IMR-90 (cell line): Measurements from ENCODE around the gene TSEN54.

Source experiments
- BHLHE40 ChIP-seq: fragments of 150-350 bp; IDR thresholded peaks from 2 replicates; pipeline ENCODE4 v1.6.1; 2016; ENCODE audit warnings: mild to moderate bottlenecking, low read depth, low read length
- CEBPB ChIP-seq: IDR thresholded peaks from 2 replicates; pipeline ENCODE4 v1.6.1; 2012; ENCODE audit warnings: low read depth, low read length, improper control_type of control experiment
- CHD1 ChIP-seq: IDR thresholded peaks from 2 replicates; pipeline ENCODE4 v1.6.1; 2012; ENCODE audit warnings: low read depth, low read length, improper control_type of control experiment
- MAFK ChIP-seq: IDR thresholded peaks from 2 replicates; pipeline ENCODE4 v1.6.1; 2012; ENCODE audit warnings: low read depth, low read length, improper control_type of control experiment
- MAZ ChIP-seq: IDR thresholded peaks from 2 replicates; pipeline ENCODE4 v1.6.1; 2012; ENCODE audit warnings: low read depth, mild to moderate bottlenecking, low read length, improper control_type of control experiment, moderate library complexity, borderline replicate concordance
- POLR2A ChIP-seq: IDR thresholded peaks from 2 replicates; pipeline ENCODE4 v1.6.1; 2012; ENCODE audit warnings: mild to moderate bottlenecking, low read depth, low read length
- RAD21 ChIP-seq: IDR thresholded peaks from 2 replicates; pipeline ENCODE4 v1.6.1; 2012; ENCODE audit warnings: low read length, improper control_type of control experiment
- RFX5 ChIP-seq: IDR thresholded peaks from 2 replicates; pipeline ENCODE4 v1.8.0; 2012; ENCODE audit warnings: low read depth, mild to moderate bottlenecking, low read length, moderate library complexity
- SMC3 ChIP-seq: fragments of 150-350 bp; IDR thresholded peaks from 2 replicates; pipeline ENCODE4 v1.6.1; 2016; ENCODE audit warnings: low read depth, mild to moderate bottlenecking, antibody characterized with exemption, low read length, moderate library complexity
- TF ChIP-seq, protein P1 (sequence below): conservative IDR thresholded peaks from 2 replicates; pipeline ENCODE4 v1.5.1; 2012; ENCODE audit warnings: mild to moderate bottlenecking, low read depth, low read length, improper control_type of control experiment
- TF ChIP-seq, protein P2 (sequence below): fragments of 150-350 bp; IDR thresholded peaks from 2 replicates; pipeline ENCODE4 v1.6.1; 2017; ENCODE audit warnings: mild to moderate bottlenecking, antibody characterized with exemption, low read length, low read depth

DNA sequence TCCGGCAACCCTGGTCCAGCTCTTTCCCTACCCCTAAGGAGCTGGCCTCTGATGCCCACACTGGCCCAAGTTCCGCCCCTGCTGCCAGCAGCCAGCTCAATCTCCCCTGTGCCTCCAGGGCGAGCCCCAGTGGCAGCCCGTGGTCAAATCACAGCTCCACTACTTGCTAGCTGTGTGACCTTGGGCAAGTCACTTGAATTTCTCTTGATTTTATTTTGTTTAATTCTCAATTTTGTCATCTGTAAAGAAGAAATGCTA lies 11.2 kb upstream of the TSEN54 start:
- TF ChIP-seq, protein P1, sequence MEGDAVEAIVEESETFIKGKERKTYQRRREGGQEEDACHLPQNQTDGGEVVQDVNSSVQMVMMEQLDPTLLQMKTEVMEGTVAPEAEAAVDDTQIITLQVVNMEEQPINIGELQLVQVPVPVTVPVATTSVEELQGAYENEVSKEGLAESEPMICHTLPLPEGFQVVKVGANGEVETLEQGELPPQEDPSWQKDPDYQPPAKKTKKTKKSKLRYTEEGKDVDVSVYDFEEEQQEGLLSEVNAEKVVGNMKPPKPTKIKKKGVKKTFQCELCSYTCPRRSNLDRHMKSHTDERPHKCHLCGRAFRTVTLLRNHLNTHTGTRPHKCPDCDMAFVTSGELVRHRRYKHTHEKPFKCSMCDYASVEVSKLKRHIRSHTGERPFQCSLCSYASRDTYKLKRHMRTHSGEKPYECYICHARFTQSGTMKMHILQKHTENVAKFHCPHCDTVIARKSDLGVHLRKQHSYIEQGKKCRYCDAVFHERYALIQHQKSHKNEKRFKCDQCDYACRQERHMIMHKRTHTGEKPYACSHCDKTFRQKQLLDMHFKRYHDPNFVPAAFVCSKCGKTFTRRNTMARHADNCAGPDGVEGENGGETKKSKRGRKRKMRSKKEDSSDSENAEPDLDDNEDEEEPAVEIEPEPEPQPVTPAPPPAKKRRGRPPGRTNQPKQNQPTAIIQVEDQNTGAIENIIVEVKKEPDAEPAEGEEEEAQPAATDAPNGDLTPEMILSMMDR, result no peak
- no peak for TF ChIP-seq POLR2A
- no peak for TF ChIP-seq SMC3
- no peak for TF ChIP-seq MAZ
- no peak for TF ChIP-seq MAFK
- no peak for TF ChIP-seq CEBPB
- no peak for TF ChIP-seq RFX5
- no peak for TF ChIP-seq CHD1
- no peak for TF ChIP-seq RAD21
- TF ChIP-seq BHLHE40, result no peak
- TF ChIP-seq, protein P2, sequence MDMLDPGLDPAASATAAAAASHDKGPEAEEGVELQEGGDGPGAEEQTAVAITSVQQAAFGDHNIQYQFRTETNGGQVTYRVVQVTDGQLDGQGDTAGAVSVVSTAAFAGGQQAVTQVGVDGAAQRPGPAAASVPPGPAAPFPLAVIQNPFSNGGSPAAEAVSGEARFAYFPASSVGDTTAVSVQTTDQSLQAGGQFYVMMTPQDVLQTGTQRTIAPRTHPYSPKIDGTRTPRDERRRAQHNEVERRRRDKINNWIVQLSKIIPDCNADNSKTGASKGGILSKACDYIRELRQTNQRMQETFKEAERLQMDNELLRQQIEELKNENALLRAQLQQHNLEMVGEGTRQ, result no peak
